ENCODE data around the gene PDZRN3. TPM values are rescaled to one million over a fixed set of nuclear protein-coding genes. Genes with fewer than 3 reads are reported as not detected.

PDZRN3 gene
- total RNA-seq, 1 experiment from 2014 or later = 0.17 TPM

DNA sequence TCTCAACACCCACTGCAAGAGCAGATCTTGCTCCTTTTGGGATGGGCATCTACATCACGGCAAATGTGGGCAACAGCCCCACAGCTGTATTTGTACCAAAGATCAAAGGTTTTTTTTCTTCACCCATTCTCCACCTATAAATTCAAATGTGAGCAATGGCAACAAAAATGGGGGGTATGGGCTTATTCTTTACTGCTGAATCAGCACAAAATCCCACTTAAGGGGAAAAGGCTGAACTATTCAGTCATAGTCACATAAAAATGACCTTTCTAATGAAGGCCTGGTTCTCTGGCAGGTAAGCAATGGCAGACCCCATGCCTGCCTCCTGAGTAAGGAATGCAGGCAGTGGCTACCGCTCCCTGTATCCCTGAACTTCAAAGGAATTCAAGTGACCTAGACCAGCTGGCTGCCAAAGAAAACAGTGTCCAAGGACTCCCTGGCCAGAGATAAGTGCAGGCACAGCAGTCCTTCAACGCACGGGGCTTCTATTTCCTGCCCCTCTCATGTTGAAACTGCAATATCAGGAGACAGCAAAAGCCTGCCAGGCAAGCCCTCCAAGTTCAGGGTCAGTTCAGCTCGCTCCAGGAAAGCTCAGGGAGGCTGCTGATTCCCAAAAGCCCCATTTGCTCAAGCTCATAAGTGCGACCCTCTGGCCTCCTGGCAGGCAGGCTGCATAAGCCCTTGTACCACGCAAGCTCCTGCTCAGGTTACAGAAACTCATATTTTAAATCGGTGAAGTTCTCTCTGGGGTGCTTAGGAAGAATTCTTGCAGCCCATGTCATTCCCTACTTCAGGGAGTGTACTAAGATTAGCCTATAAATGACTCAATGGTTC is 134.1 kb downstream of the PDZRN3 start:
- no TSS peak for BruUV-seq (replicated peaks)
- POLR2A ChIA-PET = no interaction called here
- RAD21 ChIA-PET (ENCODE audit: low non-redundant PET in 1 of 2, low total read pairs in 2 of 2, uncharacterized antibody in 2 of 2, unreplicated experiment in 2 of 2) = no interaction called here
- H3K27me3 ChIP-seq (ENCODE audit: insufficient read depth, low read length) = no peaks in the 10 kb centered on the region
- H3K4me2 ChIP-seq (ENCODE audit: low read length) = no peak overlapping the region
- no peaks in the 10 kb centered on the region for H3K4me1 ChIP-seq (ENCODE audit: control insufficient read depth in 1 of 2, insufficient read depth in 2 of 2, low read length in 2 of 2)
- H3K27ac ChIP-seq (ENCODE audit: low read depth, low read length) = no peak overlapping the region
- no peaks in the 10 kb centered on the region for H3K9me3 ChIP-seq (ENCODE audit: control insufficient read depth in 1 of 2, insufficient read depth in 1 of 2, low read depth in 1 of 2, low read length in 2 of 2)
- TF ChIP-seq SP1 (IDR thresholded peaks at IDR 0.05; ENCODE audit: low read depth) (no peak), POLR2A (IDR thresholded peaks at IDR 0.05; ENCODE audit: borderline replicate concordance, extremely low read depth, insufficient read depth, insufficient read length) (no peak), CEBPB (IDR thresholded peaks at IDR 0.05; ENCODE audit: low read depth) (no peak), EGR1 (IDR thresholded peaks at IDR 0.05; ENCODE audit: low read depth) (no peak), RAD21 (IDR thresholded peaks at IDR 0.05; ENCODE audit: low read depth) (no peak), ZNF274 (IDR thresholded peaks at IDR 0.05; ENCODE audit: low read depth, low read length) (no peak), ELF1 (IDR thresholded peaks at IDR 0.05; ENCODE audit: borderline replicate concordance, low read depth) (no peak), JUND (IDR thresholded peaks at IDR 0.05) (no peak), FOSL1 (IDR thresholded peaks at IDR 0.05; ENCODE audit: low read depth) (no peak)
- TF ChIP-seq, protein P1, sequence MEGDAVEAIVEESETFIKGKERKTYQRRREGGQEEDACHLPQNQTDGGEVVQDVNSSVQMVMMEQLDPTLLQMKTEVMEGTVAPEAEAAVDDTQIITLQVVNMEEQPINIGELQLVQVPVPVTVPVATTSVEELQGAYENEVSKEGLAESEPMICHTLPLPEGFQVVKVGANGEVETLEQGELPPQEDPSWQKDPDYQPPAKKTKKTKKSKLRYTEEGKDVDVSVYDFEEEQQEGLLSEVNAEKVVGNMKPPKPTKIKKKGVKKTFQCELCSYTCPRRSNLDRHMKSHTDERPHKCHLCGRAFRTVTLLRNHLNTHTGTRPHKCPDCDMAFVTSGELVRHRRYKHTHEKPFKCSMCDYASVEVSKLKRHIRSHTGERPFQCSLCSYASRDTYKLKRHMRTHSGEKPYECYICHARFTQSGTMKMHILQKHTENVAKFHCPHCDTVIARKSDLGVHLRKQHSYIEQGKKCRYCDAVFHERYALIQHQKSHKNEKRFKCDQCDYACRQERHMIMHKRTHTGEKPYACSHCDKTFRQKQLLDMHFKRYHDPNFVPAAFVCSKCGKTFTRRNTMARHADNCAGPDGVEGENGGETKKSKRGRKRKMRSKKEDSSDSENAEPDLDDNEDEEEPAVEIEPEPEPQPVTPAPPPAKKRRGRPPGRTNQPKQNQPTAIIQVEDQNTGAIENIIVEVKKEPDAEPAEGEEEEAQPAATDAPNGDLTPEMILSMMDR (IDR thresholded peaks at IDR 0.05 in 2 of 3, conservative IDR thresholded peaks at IDR 0.05 in 1 of 3; ENCODE audit: borderline replicate concordance in 1 of 3, insufficient read depth in 1 of 3, low read depth in 2 of 3, low read length in 2 of 3) = no peak
- TF ChIP-seq, protein P2, sequence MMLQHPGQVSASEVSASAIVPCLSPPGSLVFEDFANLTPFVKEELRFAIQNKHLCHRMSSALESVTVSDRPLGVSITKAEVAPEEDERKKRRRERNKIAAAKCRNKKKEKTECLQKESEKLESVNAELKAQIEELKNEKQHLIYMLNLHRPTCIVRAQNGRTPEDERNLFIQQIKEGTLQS (IDR thresholded peaks at IDR 0.05) = no peak
- TF ChIP-seq, protein P3, sequence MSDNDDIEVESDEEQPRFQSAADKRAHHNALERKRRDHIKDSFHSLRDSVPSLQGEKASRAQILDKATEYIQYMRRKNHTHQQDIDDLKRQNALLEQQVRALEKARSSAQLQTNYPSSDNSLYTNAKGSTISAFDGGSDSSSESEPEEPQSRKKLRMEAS (IDR thresholded peaks at IDR 0.05) = no peak
- TF ChIP-seq, protein P4, sequence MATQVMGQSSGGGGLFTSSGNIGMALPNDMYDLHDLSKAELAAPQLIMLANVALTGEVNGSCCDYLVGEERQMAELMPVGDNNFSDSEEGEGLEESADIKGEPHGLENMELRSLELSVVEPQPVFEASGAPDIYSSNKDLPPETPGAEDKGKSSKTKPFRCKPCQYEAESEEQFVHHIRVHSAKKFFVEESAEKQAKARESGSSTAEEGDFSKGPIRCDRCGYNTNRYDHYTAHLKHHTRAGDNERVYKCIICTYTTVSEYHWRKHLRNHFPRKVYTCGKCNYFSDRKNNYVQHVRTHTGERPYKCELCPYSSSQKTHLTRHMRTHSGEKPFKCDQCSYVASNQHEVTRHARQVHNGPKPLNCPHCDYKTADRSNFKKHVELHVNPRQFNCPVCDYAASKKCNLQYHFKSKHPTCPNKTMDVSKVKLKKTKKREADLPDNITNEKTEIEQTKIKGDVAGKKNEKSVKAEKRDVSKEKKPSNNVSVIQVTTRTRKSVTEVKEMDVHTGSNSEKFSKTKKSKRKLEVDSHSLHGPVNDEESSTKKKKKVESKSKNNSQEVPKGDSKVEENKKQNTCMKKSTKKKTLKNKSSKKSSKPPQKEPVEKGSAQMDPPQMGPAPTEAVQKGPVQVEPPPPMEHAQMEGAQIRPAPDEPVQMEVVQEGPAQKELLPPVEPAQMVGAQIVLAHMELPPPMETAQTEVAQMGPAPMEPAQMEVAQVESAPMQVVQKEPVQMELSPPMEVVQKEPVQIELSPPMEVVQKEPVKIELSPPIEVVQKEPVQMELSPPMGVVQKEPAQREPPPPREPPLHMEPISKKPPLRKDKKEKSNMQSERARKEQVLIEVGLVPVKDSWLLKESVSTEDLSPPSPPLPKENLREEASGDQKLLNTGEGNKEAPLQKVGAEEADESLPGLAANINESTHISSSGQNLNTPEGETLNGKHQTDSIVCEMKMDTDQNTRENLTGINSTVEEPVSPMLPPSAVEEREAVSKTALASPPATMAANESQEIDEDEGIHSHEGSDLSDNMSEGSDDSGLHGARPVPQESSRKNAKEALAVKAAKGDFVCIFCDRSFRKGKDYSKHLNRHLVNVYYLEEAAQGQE (IDR thresholded peaks at IDR 0.05; ENCODE audit: low read depth) = no peak
- H3K36me3 ChIP-seq (ENCODE audit: control insufficient read depth in 1 of 2, insufficient read depth in 2 of 2, low read length in 2 of 2) = no peaks in the 10 kb centered on the region
- no peak overlapping the region for H3K4me3 ChIP-seq (replicated peaks in 1 of 2; ENCODE audit: low read depth in 1 of 2, low read length in 2 of 2)
- CTCF ChIA-PET = no interaction called here
- no peak for ATAC-seq
- no peaks in the 10 kb centered on the region for H4K20me1 ChIP-seq (ENCODE audit: insufficient read depth)
- DNase-seq (ENCODE audit: low read depth, low spot score) = no peak
- no peak overlapping the region for H2AFZ ChIP-seq (ENCODE audit: low read depth, low read length, poor library complexity, severe bottlenecking)
- H3K9me2 ChIP-seq (ENCODE audit: insufficient read depth) = no peaks in the 10 kb centered on the region
- intact Hi-C loops (cut with micrococcal nuclease) = no loop called here
- no peaks in the 10 kb centered on the region for H3K79me2 ChIP-seq (ENCODE audit: insufficient read depth, low read length)
- H3K9ac ChIP-seq (ENCODE audit: low read length) = no peak overlapping the region

Measured in HCT116 (cell line).